Testis (tissue), 3 donors: ENCODE measurements around the gene CAV3. TPM values are rescaled to one million over a fixed set of nuclear protein-coding genes. Genes with fewer than 3 reads are reported as not detected.

ENCODE experiments used
- DNase-seq: peaks from one replicate; pipeline ENCODE4 v3.0.0-alpha.2; 2019
- H3K27ac ChIP-seq, 2 donors: fragments of 200-600 bp; sonication (generic); one replicate each; pipeline ENCODE4 v1.5.1; 2019
- H3K27me3 ChIP-seq: fragments of 200-600 bp; sonication (generic); one replicate; pipeline ENCODE4 v1.5.1; 2019
- H3K36me3 ChIP-seq: fragments of 200-600 bp; sonication (generic); one replicate; pipeline ENCODE4 v1.5.1; 2017; ENCODE audit warnings: low read depth; ENCODE audit errors: missing control alignments
- H3K4me1 ChIP-seq: fragments of 200-600 bp; sonication (generic); one replicate; pipeline ENCODE4 v1.5.1; 2019
- H3K4me3 ChIP-seq, 2 donors: fragments of 200-600 bp; sonication (generic); one replicate each; pipeline ENCODE4 v1.5.1; 2017 to 2019
- H3K9me3 ChIP-seq: fragments of 200-600 bp; sonication (generic); one replicate; pipeline ENCODE4 v1.5.1; 2017
- CTCF ChIP-seq, 3 experiments: fragments of 450-650 bp in 2 of 3; fragments of 200-600 bp in 1 of 3; sonication (generic) in 1 of 3; IDR thresholded peaks; one replicate each; pipeline ENCODE4 v1.5.1; 2016 to 2019; ENCODE audit warnings: antibody characterized with exemption in 3 of 3, mild to moderate bottlenecking in 2 of 3, moderate library complexity in 1 of 3
- POLR2A ChIP-seq: fragments of 450-650 bp; IDR thresholded peaks from one replicate; pipeline ENCODE4 v1.6.1; 2017; ENCODE audit warnings: antibody characterized with exemption, mild to moderate bottlenecking, moderate library complexity
- WGBS, 2 donors: methylation state at CpG; one replicate each; pipeline ENCODE4 v1.1.5; 2018; 5-methylcytosine and 5-hydroxymethylcytosine counted together
- intact Hi-C: fragments of 100-400 bp; cut with DNase I; formaldehyde crosslinking; loops from one replicate; pipeline ENCODE4 v1.15.1; 2023; ENCODE audit warnings: low total_unique reads
- polyA plus RNA-seq: library from polyadenylated mRNA; stranded (reverse); fragments of 350-450 nt; fragmentation: Illumina TruSeq; extraction: RNeasy Lipid Tissue Mini Kit (QIAGEN cat#74804); gene quantifications from one replicate; pipeline ENCODE4 v1.2.3, GENCODE V29; 2014; ENCODE audit warnings: low read depth, low replicate concordance; ENCODE audit not compliant: insufficient read depth
- total RNA-seq, 2 donors: library from RNA; depleted of rRNA; stranded (reverse); fragments of >200 nt; gene quantifications; one replicate each; pipeline ENCODE4 v1.2.3, GENCODE V29; 2016

CAV3 gene
- total and polyA plus RNA-seq, 3 donors from 2014 or later, result 1.3 TPM; not detected in 2

- no peaks in the 10 kb centered on the region for H3K9me3 ChIP-seq
- no peaks in the 10 kb centered on the region for H3K36me3 ChIP-seq
- DNase-seq, result no peak
- H3K27ac ChIP-seq, result no peak overlapping the region
- intact Hi-C loops, result no loop called here
- H3K27me3 ChIP-seq, result no peaks in the 10 kb centered on the region
- H3K4me3 ChIP-seq, result no peak overlapping the region
- TF ChIP-seq CTCF (IDR thresholded peaks at IDR 0.05), result no peak
- TF ChIP-seq POLR2A, result no peak
- WGBS, 2 donors, result 96 to 97% methylated on average over 11 of the region's 11 CpGs
- H3K4me1 ChIP-seq, result peaks cover 1% of the 10 kb centered on the region
These were observed 2.8 kb downstream of the CAV3 start for GRCh38 chr3:8736436-8736835.

- Histone ChIP-seq H3K27me3 (no peaks in the 10 kb centered on the region), H3K9me3 (no peaks in the 10 kb centered on the region), H3K36me3 (no peaks in the 10 kb centered on the region), H3K4me1 (peaks cover 6% of the 10 kb centered on the region), H3K27ac (no peak overlapping the region), H3K4me3 (no peak overlapping the region)
- WGBS, 2 donors, result 77 to 92% methylated on average over 2 to 4 of the region's 4 CpGs
- TF ChIP-seq POLR2A (no peak), CTCF (IDR thresholded peaks at IDR 0.05) (no peak)
- intact Hi-C loops, result no loop called here
- no peak for DNase-seq
These were observed 3.7 kb downstream of the CAV3 start for GRCh38 chr3:8737301-8737700.

- intact Hi-C loops, result no loop called here
- H3K27me3 ChIP-seq, result no peaks in the 10 kb centered on the region
- H3K4me3 ChIP-seq, result no peak overlapping the region
- no peak overlapping the region for H3K27ac ChIP-seq
- no peak for DNase-seq
- H3K9me3 ChIP-seq, result no peaks in the 10 kb centered on the region
- no peaks in the 10 kb centered on the region for H3K36me3 ChIP-seq
- peaks cover 6% of the 10 kb centered on the region for H3K4me1 ChIP-seq
- TF ChIP-seq CTCF (IDR thresholded peaks at IDR 0.05) (no peak), POLR2A (no peak)
These were observed 4.2 kb downstream of the CAV3 start for GRCh38 chr3:8737823-8738222.

- 75 to 84% methylated on average over 3 of the region's 3 CpGs for WGBS, 2 donors
These were observed 5.0 kb downstream of the CAV3 start for GRCh38 chr3:8738639-8739038.

More at GRCh38 chr3:8738639-8739038, 5.0 kb downstream of the CAV3 start:
- no peak for TF ChIP-seq CTCF (IDR thresholded peaks at IDR 0.05)
- TF ChIP-seq POLR2A, result no peak
- Histone ChIP-seq H3K4me3 (no peak overlapping the region), H3K27ac (no peak overlapping the region), H3K36me3 (no peaks in the 10 kb centered on the region), H3K27me3 (no peaks in the 10 kb centered on the region), H3K4me1 (peaks cover 6% of the 10 kb centered on the region), H3K9me3 (no peaks in the 10 kb centered on the region)
- intact Hi-C loops, result no loop called here
- DNase-seq, result no peak
